GM21367 (cell line): ENCODE data around the gene KAT6B.

Source experiments
- ATAC-seq: cut with Tn5 transposase; IDR thresholded peaks from one replicate; pipeline ENCODE4 v1.9.1; 2021; ENCODE audit not compliant: unreplicated experiment

The KAT6B gene

DNA sequence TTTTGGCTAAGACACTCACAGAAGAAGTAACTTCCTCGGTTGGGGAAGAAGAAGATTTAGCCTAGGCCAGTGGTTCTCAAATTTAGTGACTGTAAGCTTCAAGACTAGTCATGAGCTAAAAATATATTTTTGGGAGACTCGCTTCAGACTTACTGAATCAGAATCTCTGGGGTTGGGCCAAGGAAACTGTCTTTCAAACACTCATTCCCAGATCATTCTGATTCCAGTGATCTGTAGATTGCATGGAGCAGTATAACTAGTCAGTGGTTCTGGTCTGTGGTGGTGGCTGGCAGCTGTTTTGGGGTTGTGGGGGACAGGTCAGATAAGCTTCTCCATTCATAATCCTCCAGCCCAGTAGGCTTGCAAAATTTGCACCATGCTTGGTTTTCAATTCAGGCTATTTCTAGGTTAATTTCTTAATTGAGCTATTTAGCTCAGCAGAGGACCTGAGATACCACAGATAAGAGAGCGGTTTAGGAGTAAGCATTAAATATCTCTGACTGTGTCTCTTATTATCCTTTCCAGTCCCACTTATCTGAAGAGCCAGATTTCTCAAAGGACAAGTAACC is 3.8 kb upstream of the KAT6B start:
- no peak for ATAC-seq

DNA sequence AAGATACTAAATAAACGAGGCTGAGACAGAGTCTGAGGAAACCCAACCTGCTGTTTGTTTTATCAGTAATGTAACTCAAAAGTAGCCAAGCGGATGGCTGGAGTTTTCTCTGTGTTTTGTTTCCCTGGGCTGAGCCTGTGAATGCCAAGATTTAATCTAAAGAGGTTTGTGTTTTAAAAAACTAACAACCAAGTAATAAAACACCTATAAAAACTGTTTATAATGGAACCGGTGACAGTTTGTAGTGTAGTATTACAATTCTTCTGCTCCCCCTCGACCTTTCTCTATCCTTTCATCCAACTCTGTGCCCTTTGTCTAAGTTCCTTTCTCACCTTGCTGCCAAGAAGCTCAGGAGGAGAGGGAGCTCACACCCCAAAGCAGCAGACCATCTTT is 2.6 kb upstream of the KAT6B start:
- ATAC-seq, result no peak

DNA sequence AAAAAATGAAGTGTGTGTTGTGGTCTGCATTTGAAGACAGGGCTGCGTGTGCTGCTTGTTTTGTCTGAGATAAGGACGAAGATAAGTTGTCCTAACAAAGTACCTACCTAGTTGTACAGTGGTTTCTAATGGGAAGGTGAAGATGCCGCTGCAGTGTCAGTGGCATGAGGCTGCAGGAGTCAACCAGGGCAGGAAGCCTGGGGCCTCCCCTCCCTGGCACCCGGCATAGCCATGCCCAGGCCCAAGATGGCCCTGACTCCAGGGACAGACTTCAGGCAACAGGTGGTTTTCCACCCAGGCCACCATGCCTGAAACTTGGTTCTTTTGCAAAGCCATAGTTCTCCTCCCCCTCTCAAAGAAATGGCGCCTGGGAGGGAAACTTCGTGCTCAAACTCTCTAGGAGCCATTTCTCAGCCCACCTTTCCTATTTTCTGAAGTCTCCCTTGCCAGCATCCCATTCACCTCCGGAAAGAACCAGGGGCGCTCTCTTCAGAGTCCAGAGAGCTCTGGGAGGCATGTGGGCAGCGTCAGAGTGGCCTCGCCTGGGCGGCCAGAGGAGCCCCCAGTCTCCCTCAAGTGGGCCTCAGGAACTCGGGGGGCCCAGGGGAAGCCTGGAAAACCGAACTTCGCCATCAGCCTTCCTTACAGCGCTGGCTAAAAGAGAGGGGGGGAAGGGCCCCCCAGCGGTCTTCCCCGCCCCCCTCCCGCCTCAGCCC is 2.1 kb upstream of the KAT6B start:
- no peak for ATAC-seq

DNA sequence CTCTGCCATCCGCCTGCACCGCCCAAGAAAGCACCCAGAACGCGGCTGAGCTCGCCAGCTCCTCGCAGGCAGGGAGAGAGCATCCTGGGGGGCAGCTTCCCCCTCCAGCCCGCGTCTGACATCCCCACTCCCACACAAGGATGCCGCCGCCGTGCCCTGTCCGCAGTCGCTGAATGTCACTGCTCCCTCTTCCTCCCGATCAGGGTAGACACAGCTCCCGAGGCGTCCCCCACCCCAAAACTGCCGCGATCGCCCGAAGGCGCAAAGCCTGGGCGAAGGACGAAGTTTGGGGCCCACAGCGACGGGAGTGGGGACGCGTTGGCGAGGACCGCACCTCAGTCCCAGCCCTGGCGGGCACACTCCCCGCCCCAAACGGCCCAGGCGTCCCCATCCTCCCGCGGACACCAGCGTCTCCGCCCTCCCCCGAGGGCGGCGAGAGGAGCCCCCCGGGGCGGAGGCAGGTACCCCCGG is 1.5 kb upstream of the KAT6B start:
- ATAC-seq, result no peak

- ATAC-seq, result no peak
Measured at GRCh38 chr10:74825371-74826141, 844 bp upstream of the KAT6B start.

DNA sequence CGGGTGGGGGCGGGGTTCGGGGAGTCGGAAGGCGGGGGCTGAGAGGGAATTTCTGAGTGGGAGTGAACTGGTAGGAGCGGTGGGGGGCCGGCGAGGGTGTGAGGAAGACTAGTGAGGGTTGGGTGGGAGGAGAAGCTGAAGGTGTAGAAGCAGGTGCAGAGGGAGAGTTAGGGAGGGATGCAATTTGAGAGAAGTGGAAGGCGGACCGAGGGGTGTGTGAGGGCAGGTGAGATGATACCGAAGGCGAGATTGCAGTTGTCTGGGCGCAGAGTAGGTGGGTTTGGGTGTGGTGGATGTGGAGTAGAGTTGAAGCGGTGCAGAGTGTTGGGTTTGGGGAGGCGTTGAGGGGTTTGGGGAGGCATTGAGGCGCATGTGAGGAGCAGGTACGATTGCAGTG is 643 bp downstream of the KAT6B start:
- peak; percentile 3 for ATAC-seq

GRCh38 chr10:74827694-74828093 is 1.3 kb downstream of the KAT6B start:
- ATAC-seq, result no peak

DNA sequence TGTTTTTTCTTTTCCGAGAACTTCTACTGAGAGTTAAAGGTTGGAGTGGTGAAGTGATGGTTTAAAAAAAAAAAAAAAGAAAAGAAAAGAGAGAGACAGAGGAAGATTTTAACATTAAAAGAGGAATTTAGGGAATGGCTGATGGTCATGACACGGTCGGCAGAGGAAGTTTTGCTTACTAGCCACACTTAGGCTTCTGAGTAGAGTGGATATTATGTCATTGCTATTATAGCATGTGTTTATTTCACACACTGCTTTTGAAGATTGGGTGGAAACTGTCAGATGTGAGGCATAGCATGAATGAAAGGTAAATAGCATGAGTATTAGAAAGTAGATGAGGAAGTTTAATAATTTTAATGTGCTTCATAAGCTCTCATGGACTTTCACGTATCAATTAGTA is 2.5 kb downstream of the KAT6B start:
- no peak for ATAC-seq

GRCh38 chr10:74831518-74832120 is 5.2 kb downstream of the KAT6B start:
- ATAC-seq, result no peak

- ATAC-seq, result no peak
Measured at GRCh38 chr10:74835963-74836362, 9.6 kb downstream of the KAT6B start.

DNA sequence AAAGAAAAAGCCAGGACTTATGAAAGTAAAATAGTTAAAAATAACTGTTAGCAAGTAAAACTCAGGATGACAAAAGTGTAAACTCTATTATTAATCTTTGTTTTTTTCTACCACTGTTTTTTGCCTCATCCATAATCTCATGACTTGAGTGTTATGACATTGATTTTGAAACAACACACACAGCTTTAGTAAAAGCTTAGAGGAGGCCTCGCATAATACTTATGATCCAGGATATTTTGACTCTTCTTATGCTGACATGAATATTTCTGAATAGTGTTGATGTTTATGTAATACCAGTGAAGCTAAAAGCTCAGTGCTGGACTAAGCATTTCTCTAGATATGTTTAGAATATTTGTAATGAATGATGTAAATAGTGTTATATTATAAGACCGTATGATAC is 10.5 kb downstream of the KAT6B start:
- ATAC-seq, result no peak

DNA sequence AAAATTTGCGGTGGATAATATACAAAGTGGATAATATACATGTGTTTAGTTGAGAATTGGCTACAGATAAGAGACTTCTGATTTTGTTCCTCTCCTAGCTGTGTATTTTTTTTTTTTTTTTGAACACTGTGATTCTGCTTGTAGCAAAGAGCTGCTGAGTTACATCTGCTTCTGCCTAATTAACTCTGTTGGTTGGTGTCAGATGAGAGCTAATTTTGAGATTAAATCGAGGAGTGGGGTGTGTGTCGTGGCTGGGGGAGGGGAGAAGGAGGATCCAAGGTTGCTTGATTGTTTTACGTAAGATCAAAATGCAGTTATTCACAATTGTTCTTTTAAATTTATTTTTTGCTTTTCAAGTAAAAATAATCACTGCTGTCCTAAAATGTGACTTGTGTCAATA is 11.3 kb downstream of the KAT6B start:
- ATAC-seq, result no peak

DNA sequence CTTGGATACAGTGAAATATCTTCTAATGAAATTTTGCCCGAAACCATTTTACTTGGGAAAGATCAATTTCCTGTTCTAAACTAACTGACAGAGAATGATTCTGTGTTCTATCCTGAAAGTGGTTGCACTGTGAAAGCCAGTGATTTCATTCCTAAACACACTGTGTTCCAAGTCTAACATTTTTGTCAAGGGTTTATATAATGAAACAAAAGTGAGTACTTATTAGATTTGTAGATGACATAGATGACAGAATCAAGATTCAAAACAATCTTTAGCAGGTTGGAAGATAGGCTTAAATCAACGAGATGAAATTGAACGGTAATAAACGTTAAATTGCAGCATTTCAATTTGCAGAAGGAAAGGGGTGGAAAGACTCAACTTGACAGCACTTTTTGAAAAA is 13.3 kb downstream of the KAT6B start:
- ATAC-seq, result no peak

GRCh38 chr10:74841265-74841973 is 15.0 kb downstream of the KAT6B start:
- no peak for ATAC-seq

GRCh38 chr10:74842301-74842954 is 16.0 kb downstream of the KAT6B start:
- no peak for ATAC-seq

- ATAC-seq, result no peak
Measured at GRCh38 chr10:74846958-74847357, 20.6 kb downstream of the KAT6B start.

- no peak for ATAC-seq
Measured at GRCh38 chr10:74851831-74852230, 25.4 kb downstream of the KAT6B start.

- no peak for ATAC-seq
Measured at GRCh38 chr10:74852381-74852780, 26.0 kb downstream of the KAT6B start.

GRCh38 chr10:74854610-74855009 is 28.2 kb downstream of the KAT6B start:
- ATAC-seq, result peak; percentile 32

DNA sequence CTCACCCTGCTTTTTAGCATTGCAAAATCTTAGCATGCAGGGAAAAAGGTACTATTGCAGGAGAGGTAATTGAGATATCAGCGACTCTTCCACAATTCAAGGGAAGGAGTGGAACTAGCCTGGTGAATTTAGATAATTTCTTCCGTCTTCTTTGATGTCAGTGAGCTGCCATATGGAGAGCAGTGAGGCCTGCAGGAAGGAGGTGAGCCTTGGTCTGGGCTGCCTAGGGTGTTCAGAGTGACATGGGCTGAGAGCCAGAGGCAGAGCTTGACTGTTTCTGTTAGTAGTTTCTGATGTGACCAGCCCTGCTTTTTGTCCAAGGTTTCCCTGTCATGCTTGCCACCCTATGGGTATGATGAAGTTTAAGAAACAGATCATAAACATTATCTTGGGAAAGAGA is 28.6 kb downstream of the KAT6B start:
- ATAC-seq, result peak; percentile 48

- ATAC-seq, result no peak
Measured at GRCh38 chr10:74855439-74855838, 29.0 kb downstream of the KAT6B start.
